ENCODE data around the gene MAPK10.
"Not testable (repeated sequence)": the region's sequence is repeated elsewhere in the genome, so short reads cannot be mapped to it uniquely, and the experiment has no call there.

MAPK10 gene

GRCh38 chr4:85968945-85969819 is 390.7 kb downstream of the MAPK10 start:
- DNase-seq (ENCODE audit: low read depth), result no peak

- no peak for DNase-seq (ENCODE audit: low read depth)
Measured at GRCh38 chr4:85967872-85968271, 392.0 kb downstream of the MAPK10 start.

GRCh38 chr4:85966373-85966772 is 393.5 kb downstream of the MAPK10 start:
- no peak for DNase-seq (ENCODE audit: low read depth)

- no peak for DNase-seq (ENCODE audit: low read depth)
Measured at GRCh38 chr4:85965529-85965928, 394.3 kb downstream of the MAPK10 start.

- DNase-seq (ENCODE audit: low read depth), result not testable (repeated sequence)
Measured at GRCh38 chr4:85965017-85965416, 394.8 kb downstream of the MAPK10 start.

GRCh38 chr4:85964298-85964697 is 395.6 kb downstream of the MAPK10 start:
- DNase-seq (ENCODE audit: low read depth), result no peak

GRCh38 chr4:85963231-85963630 is 396.6 kb downstream of the MAPK10 start:
- DNase-seq (ENCODE audit: low read depth), result no peak

GRCh38 chr4:85961887-85962286 is 398.0 kb downstream of the MAPK10 start:
- no peak for DNase-seq (ENCODE audit: low read depth)

GRCh38 chr4:85956293-85956945 is 403.4 kb downstream of the MAPK10 start:
- no peak for DNase-seq (ENCODE audit: low read depth)

GRCh38 chr4:85955620-85956292 is 404.1 kb downstream of the MAPK10 start:
- DNase-seq (ENCODE audit: low read depth), result no peak

- no peak for DNase-seq (ENCODE audit: low read depth)
Measured at GRCh38 chr4:85953651-85954018, 406.2 kb downstream of the MAPK10 start.

- no peak for DNase-seq (ENCODE audit: low read depth)
Measured at GRCh38 chr4:85952972-85953650, 406.7 kb downstream of the MAPK10 start.

- no peak for DNase-seq (ENCODE audit: low read depth)
Measured at GRCh38 chr4:85952528-85952927, 407.3 kb downstream of the MAPK10 start.

GRCh38 chr4:85951099-85951498 is 408.8 kb downstream of the MAPK10 start:
- no peak for DNase-seq (ENCODE audit: low read depth)

- no peak for DNase-seq (ENCODE audit: low read depth)
Measured at GRCh38 chr4:85946821-85947220, 413.0 kb downstream of the MAPK10 start.

GRCh38 chr4:85942107-85942506 is 417.7 kb downstream of the MAPK10 start:
- no peak for DNase-seq (ENCODE audit: low read depth)

GRCh38 chr4:85940151-85940550 is 419.7 kb downstream of the MAPK10 start:
- no peak for DNase-seq (ENCODE audit: low read depth)
